Ovary (tissue), 3 donors: ENCODE data around the gene HSD17B3.

Experiments
- CTCF ChIP-seq, 3 donors: fragments of 450-650 bp in 2 of 3; fragments of 200-600 bp in 1 of 3; IDR thresholded peaks; one replicate each; pipeline versions ENCODE4 v1.5.1 to v1.8.0; 2016 to 2022; ENCODE audit warnings: antibody characterized with exemption in 3 of 3, mild to moderate bottlenecking in 1 of 3
- EP300 ChIP-seq: sonication (generic); formaldehyde crosslinking; IDR thresholded peaks from one replicate; pipeline ENCODE4 v1.6.1; 2017; ENCODE audit warnings: antibody characterized with exemption
- donor health status: DM: no; HTN: no; CAD: no.

DNA sequence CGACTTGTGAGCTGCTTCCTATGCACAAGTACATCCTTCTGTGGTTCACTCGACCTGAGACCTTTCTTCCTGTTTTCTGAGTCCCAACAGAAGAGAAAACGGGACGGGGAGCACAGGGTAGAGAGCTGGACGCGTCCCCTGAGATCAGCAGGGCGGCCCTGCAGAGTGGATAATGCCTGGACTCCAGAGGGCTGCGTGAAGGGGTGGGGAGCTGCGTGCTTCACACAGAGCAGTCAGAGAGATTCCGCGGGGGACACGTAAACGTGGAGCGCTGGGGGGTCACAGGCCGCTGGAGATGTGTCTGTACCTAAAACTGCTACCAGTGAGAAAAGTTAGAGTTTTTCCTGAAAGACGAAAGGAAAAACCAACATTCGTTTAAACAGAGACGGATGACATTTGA lies 46.3 kb downstream of the HSD17B3 start:
- no peak for TF ChIP-seq CTCF (IDR thresholded peaks at IDR 0.05)
- TF ChIP-seq EP300, result no peak
